HG03575 (cell line): Measurements from ENCODE around the gene ANKRD11.
"Not testable (repeated sequence)": the region's sequence is repeated elsewhere in the genome, so short reads cannot be mapped to it uniquely, and the experiment has no call there.

Experiments used
- ATAC-seq: cut with Tn5 transposase; IDR thresholded peaks from one replicate; pipeline ENCODE4 v1.9.1; 2021; ENCODE audit not compliant: unreplicated experiment, insufficient number of reproducible peaks, low FRiP score; ENCODE audit errors: extremely low read depth

The ANKRD11 gene

DNA sequence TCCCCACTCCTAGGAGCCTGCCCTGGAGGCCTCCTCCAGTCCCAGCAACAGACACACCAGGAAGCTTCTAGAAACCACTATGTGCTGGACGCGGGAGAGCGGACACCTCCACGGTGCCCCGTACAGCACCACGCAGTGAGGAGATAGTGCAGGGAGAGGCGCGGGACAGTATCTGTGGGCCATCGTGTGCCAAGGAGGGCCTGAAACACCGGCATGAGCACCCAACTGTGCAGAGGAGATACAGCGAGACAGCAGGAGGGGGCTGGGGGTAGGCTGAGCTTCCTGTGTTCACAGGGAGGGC lies 215.1 kb downstream of the ANKRD11 start:
- ATAC-seq = no peak

DNA sequence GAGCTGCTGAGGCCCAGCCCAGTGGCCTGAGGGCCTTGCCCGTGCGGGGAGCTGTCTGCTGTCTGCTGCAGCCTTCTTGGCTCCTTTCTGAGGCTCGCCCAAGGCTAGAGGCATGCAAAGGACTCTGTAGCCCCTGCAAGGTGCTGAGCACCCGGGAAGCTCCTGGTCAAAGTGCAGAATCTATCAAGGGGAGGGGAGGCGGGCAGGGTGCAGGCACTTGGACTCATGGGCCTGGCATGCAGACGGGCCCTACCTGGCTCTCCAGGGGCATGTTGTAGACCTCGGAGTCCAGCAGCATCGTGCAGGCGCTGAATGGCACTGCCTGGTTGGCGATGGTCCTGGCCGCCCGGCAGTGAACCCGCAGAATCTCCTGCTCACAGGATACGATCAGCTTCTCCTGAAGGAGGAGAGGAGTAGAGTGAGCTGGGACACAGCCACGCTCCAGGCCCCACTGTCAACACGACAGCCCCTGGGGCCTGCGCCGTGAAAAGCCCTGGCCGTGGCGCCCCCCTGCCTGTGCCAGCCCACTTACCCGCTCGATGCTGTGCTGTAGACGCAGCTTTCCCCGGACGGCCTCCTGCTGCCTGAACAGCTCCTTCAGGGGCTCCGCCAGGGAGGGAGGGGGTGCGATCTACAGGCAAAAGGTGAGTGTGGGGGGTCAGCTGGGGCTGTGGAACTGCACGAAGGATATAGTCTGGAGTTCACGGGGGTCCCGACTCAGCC lies 215.6 kb downstream of the ANKRD11 start:
- ATAC-seq = no peak

DNA sequence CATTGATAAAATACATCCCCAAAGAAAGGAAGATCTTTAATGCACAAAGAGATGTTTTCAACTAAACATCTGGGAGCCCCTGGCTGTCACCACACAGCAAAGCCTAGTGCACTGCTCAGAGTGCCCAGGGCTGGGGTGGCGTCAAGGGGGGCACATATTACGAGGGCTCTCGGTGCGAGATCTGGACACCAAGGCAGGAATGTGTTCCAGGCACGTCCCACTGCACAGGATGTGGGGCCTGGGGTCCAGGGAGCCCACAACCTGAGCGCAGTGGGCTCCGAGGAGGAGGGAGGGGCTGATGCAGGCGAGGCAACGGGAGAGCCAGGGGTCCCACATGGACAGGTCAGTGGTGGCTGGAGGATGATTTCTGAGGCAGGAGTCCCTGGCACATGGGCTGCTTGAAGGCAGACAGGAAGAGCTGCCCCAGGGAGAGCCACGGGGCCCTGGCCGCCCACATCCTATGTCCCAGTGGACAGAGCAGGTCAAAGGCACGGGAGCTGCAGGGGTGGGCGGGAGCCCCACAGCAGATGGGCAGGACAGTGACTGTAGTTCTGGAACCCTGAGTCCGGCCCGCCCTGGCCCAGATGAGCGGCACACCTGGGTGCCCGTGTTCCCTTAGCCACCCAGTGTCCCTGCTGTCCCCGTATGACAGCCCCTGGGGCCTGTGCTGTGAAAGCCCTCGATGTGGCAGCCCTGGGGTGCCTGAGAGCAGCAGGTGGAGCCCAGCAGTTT lies 216.5 kb downstream of the ANKRD11 start:
- no peak for ATAC-seq

GRCh38 chr16:89272631-89273030 lies 217.7 kb downstream of the ANKRD11 start:
- no peak for ATAC-seq

GRCh38 chr16:89270666-89271345 lies 219.6 kb downstream of the ANKRD11 start:
- no peak for ATAC-seq

GRCh38 chr16:89269805-89270665 lies 220.3 kb downstream of the ANKRD11 start:
- no peak for ATAC-seq

GRCh38 chr16:89268987-89269735 lies 221.2 kb downstream of the ANKRD11 start:
- no peak for ATAC-seq

DNA sequence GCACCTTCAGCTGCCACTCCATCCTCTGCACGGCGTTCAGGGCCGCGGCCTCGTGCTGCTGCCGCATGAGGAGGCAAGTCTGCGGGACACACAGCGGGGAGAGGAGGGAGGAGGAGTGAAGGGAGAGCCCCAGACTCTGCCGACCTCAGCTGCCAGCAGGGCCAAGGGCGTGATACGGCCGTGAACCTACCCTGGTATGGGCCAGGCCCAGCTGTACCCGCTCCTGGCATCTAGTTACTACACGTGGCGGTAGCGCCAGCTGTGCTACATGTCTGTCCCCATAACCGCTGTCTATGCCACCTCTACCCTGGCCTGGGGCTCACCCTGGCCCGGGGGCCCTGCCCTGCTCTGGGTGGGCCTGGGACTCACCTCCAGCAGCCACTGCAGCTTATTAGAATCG lies 221.8 kb downstream of the ANKRD11 start:
- ATAC-seq = no peak

- not testable (repeated sequence) for ATAC-seq
These were observed 222.6 kb downstream of the ANKRD11 start for GRCh38 chr16:89267746-89268145.

DNA sequence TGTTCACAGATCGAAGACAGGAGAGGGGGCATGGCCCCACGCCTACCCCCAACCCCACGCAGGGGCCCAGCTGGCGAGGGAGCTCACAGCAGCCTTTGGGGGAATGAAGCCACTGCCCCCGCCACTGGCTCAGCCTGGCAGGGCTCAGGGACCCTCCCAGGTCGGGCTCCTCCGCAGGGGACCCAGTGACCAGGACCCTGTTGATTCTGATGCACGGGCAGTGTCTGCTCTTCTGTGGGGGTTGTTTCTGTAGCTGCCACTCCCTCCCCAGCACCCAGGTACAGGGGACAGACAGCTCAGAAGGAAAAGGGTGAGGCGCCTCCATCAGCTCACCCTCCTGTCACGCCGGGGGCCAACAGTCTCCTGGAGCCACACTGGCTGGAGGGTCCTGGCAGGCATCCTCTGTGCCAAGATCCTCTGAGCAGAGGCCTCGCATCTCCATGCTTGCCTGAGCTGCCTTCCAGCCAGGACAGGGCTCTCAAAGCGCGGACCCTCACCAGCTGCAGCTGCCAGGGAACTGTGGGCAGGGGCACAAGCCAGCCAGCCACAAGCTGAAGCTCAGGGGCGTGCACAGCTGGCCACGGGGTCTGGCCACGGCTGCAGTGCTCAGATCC lies 223.7 kb downstream of the ANKRD11 start:
- no peak for ATAC-seq

DNA sequence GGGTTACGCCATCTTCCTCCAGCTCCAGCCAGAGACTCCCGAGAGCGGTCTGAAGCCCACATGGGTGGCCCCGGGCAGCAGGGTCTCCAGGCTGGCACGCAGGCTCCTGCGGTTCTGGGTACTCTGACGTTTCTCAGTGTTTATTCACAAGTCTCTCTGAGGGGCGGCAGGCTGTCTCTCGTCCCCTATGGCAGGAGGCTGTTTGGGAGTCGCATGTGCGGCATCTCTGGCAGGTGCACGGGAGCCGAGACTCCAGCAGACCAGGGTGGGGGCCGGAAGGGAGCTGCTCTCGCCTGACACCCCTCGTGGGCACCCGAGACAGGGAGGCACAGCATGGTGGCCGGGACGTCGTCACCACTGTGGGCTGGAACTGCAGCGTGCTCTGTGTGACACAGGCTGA lies 224.7 kb downstream of the ANKRD11 start:
- ATAC-seq = no peak

DNA sequence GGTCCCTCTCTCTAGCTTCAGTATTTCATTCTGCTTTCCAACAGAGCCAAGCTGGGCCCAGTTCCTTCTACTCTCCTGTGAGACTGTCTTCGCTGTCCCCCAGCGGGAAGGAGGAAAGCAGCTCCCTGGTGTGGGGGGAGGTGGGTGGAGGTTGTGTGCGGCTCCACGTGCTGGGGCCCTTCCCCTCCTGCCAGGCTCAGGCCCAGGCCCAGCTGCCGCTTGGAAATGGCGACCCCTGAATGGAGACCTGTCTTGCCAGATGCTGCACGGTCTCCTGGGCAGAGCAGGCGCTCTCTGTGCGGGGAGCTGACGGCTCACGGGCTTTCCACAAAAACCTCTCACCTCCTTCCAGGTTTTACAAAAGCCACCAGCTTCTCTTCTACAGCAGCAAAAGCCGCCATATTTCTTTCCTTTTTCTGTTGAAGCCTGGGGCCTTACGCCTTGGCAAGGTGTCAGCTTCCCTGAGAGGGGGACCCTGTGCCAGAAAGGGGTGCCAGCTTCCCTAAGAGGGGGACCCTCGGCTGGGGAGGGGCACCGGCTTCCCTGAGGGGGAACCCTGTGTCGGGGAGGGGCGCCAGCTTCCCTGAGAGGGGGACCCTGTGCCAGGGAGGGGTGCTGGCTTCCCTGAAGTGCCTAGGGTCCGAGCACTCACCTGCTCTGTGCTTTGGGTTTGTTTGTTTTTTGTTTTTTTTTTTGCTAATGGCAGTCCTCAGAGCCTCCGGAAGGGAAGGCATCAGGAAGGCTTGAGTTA lies 225.4 kb downstream of the ANKRD11 start:
- ATAC-seq = no peak

DNA sequence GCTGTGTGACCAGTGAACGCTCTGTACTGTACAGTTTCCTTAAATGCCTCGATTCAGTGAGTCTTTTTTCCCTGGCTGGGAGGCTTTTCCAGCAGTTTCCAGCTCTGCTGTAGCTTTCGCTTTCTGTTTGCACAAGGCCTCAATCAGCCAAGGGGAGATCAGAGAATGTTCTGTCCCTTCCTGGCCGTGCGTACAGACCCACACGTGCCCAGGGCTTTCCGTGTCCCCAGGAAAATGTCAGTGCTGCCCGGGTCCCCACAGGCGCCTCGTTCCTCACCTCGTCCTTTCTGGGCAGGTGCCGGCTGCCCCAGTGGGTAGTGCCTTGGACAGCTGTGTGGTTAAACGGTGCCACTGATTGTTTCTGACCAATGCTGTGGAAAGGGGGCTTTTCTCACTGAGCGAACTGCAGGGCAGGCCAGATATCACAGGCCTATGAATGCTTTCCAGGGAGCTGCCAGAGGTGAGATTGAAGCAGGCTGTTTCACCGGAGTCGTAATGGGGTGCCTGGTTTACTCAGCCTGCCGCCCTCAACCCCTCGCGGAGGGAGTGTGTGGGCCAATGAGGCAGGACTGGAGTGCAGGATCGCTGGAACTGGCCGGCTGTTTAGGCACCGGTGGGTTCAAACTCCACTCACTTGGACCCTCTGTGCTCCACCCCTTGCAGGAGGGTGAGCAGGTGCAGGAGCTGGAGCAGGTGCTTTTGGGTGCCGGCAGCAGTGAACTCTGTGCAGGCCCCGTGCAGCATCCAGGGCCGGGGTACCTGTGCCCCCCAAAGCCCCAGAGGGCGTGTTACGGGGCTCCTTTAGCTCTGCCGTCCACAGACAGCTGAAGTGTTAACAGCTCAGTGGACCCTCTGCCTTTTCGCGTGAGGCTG lies 228.4 kb downstream of the ANKRD11 start:
- ATAC-seq = no peak

- not testable (repeated sequence) for ATAC-seq
These were observed 230.5 kb downstream of the ANKRD11 start for GRCh38 chr16:89259901-89260300.

- no peak for ATAC-seq
These were observed 232.4 kb downstream of the ANKRD11 start for GRCh38 chr16:89257757-89258465.

- ATAC-seq = no peak
These were observed 233.1 kb downstream of the ANKRD11 start for GRCh38 chr16:89257281-89257731.
